ENCODE measurements around the gene CCND1.

CCND1 gene

GRCh38 chr11:69637941-69638871, 2.8 kb upstream of the CCND1 start:
- peak overlapping the region; percentile 97 for H2BK15ac ChIP-seq (ENCODE audit: low read length)
- H3K23ac ChIP-seq (ENCODE audit: low read depth, low read length, poor library complexity): peak overlapping the region; percentile 82
- H4K8ac ChIP-seq (ENCODE audit: low read depth, low read length): peak overlapping the region; percentile 48
- peak overlapping the region; percentile 80 for H2BK12ac ChIP-seq (ENCODE audit: low read length)
- peak overlapping the region; percentile 95 for H4K91ac ChIP-seq (ENCODE audit: low read depth, low read length, poor library complexity)
- peak overlapping the region; percentile 83 for H3K9ac ChIP-seq (ENCODE audit: low read depth, low read length, poor library complexity)
- peak overlapping the region; percentile 78 for H3K27ac ChIP-seq (replicated peaks; ENCODE audit: low read length)
- H3K14ac ChIP-seq (ENCODE audit: low read length): no peak overlapping the region
- peak overlapping the region; percentile 98 for H3K4me2 ChIP-seq (ENCODE audit: insufficient read depth, low read length, poor library complexity, severe bottlenecking)
- peaks cover 19 to 26% of the 10 kb centered on the region in 2 donors for H3K4me1 ChIP-seq (ENCODE audit: control insufficient read depth in 2 of 2, insufficient read depth in 1 of 2, low read depth in 1 of 2, low read length in 2 of 2)
- H2AFZ ChIP-seq (ENCODE audit: low read length): peak overlapping the region; percentile 96
- H3K9me3 ChIP-seq (replicated peaks in 1 of 2; ENCODE audit: control insufficient read depth in 2 of 2, insufficient read depth in 1 of 2, low read depth in 1 of 2, low read length in 2 of 2): peaks cover 0 to 5% of the 10 kb centered on the region in 2 donors
- H3K79me1 ChIP-seq (ENCODE audit: low read depth, low read length): peaks cover 9% of the 10 kb centered on the region
- H3K36me3 ChIP-seq (replicated peaks in 1 of 2; ENCODE audit: control insufficient read depth in 2 of 2, insufficient read depth in 2 of 2, low read length in 2 of 2): no peaks in the 10 kb centered on the region
- peak overlapping the region; percentile 98 for H3K18ac ChIP-seq (ENCODE audit: low read length)
- peak overlapping the region; percentile 97 for H2AK5ac ChIP-seq (ENCODE audit: low read depth, low read length)
- peak overlapping the region; percentile 65 to 74 for H3K4me3 ChIP-seq (ENCODE audit: low read length in 2 of 2)
- H2BK5ac ChIP-seq (ENCODE audit: low read length): peak overlapping the region; percentile 87
- H2BK120ac ChIP-seq (ENCODE audit: low read depth, low read length): peak overlapping the region; percentile 98
- peak; percentile 77 for DNase-seq (ENCODE audit: low spot score)
- H3K4ac ChIP-seq (ENCODE audit: low read length): no peak overlapping the region
- no CpG with 5 or more reads among the region's 78 CpGs for WGBS, 2 donors (ENCODE audit: extremely low coverage in 2 of 2, insufficient read length in 2 of 2, insufficient replicate concordance in 1 of 2)
- H3K27me3 ChIP-seq (ENCODE audit: control insufficient read depth in 3 of 3, insufficient read depth in 3 of 3, low read depth in 1 of 3, low read length in 3 of 3): peaks cover 0 to 61% (median 8%) of the 10 kb centered on the region in 3 experiments

DNA sequence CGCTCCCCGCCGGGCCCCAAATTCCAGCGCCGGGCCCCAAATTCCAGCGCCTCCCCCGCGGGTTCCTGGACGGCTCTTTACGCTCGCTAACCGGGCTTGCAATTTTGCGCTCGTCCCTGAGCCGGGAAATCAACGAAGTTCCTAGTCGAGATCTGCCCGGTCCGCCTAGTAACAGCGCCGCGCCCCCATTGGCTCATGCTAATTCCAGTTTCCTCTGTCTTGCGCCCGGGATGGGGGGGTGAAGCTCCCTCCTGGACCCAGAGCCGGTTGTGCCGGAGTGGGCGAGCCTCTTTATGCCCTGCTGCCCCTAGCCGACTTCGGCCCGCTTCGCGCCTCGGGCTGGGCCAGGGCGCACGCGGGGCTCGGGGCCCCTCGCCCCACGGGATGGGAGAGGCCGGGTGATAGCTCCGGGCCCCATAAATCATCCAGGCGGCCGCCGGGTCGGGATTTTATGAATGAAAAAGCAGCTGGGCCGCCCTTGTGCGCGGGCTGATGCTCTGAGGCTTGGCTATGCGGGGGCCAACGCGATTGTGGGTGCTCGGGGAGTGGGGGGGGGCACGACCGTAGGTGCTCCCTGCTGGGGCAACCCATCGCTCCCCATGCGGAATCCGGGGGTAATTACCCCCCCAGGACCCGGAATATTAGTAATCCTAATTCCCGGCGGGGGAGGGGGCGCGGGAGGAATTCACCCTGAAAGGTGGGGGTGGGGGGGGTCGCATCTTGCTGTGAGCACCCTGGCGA, 1.8 kb upstream of the CCND1 start:
- H3K4ac ChIP-seq (ENCODE audit: low read length): peak overlapping the region; percentile 72
- peak overlapping the region; percentile 99 for H2AK5ac ChIP-seq (ENCODE audit: low read depth, low read length)
- no peak overlapping the region for H4K91ac ChIP-seq (ENCODE audit: low read depth, low read length, poor library complexity)
- peak overlapping the region; percentile 88 for H2BK15ac ChIP-seq (ENCODE audit: low read length)
- peak overlapping the region; percentile 87 for H2BK5ac ChIP-seq (ENCODE audit: low read length)
- H4K8ac ChIP-seq (ENCODE audit: low read depth, low read length): no peak overlapping the region
- H3K9me3 ChIP-seq (replicated peaks in 1 of 2; ENCODE audit: control insufficient read depth in 2 of 2, insufficient read depth in 1 of 2, low read depth in 1 of 2, low read length in 2 of 2): peaks cover 0 to 5% of the 10 kb centered on the region in 2 donors
- H3K4me2 ChIP-seq (ENCODE audit: insufficient read depth, low read length, poor library complexity, severe bottlenecking): peak overlapping the region; percentile 98
- H3K9ac ChIP-seq (ENCODE audit: low read depth, low read length, poor library complexity): peak overlapping the region; percentile 76
- peak; percentile 95 for DNase-seq (ENCODE audit: low spot score)
- peaks cover 4 to 7% of the 10 kb centered on the region in 2 donors for H3K36me3 ChIP-seq (replicated peaks in 1 of 2; ENCODE audit: control insufficient read depth in 2 of 2, insufficient read depth in 2 of 2, low read length in 2 of 2)
- no peak overlapping the region for H3K14ac ChIP-seq (ENCODE audit: low read length)
- peaks cover 14% of the 10 kb centered on the region for H3K79me1 ChIP-seq (ENCODE audit: low read depth, low read length)
- H2AFZ ChIP-seq (ENCODE audit: low read length): peak overlapping the region; percentile 96
- peak overlapping the region; percentile 98 for H3K18ac ChIP-seq (ENCODE audit: low read length)
- H2BK12ac ChIP-seq (ENCODE audit: low read length): peak overlapping the region; percentile 36
- peaks cover 0 to 58% (median 8%) of the 10 kb centered on the region in 3 experiments for H3K27me3 ChIP-seq (ENCODE audit: control insufficient read depth in 3 of 3, insufficient read depth in 3 of 3, low read depth in 1 of 3, low read length in 3 of 3)
- WGBS, 2 donors (ENCODE audit: extremely low coverage in 2 of 2, insufficient read length in 2 of 2, insufficient replicate concordance in 1 of 2): no CpG with 5 or more reads among the region's 64 CpGs
- peak overlapping the region; percentile 96 for H2BK120ac ChIP-seq (ENCODE audit: low read depth, low read length)
- H3K27ac ChIP-seq (replicated peaks; ENCODE audit: low read length): peak overlapping the region; percentile 89
- peaks cover 22 to 31% of the 10 kb centered on the region in 2 donors for H3K4me1 ChIP-seq (ENCODE audit: control insufficient read depth in 2 of 2, insufficient read depth in 1 of 2, low read depth in 1 of 2, low read length in 2 of 2)
- peak overlapping the region; percentile 65 to 78 for H3K4me3 ChIP-seq (ENCODE audit: low read length in 2 of 2)
- H3K23ac ChIP-seq (ENCODE audit: low read depth, low read length, poor library complexity): peak overlapping the region; percentile 63

DNA sequence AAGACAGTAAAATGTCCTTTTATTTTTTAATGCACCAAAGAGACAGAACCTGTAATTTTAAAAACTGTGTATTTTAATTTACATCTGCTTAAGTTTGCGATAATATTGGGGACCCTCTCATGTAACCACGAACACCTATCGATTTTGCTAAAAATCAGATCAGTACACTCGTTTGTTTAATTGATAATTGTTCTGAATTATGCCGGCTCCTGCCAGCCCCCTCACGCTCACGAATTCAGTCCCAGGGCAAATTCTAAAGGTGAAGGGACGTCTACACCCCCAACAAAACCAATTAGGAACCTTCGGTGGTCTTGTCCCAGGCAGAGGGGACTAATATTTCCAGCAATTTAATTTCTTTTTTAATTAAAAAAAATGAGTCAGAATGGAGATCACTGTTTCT, 1.1 kb upstream of the CCND1 start:
- Histone ChIP-seq H3K27me3 (ENCODE audit: control insufficient read depth in 3 of 3, insufficient read depth in 3 of 3, low read depth in 1 of 3, low read length in 3 of 3) (peaks cover 0 to 51% (median 8%) of the 10 kb centered on the region in 3 experiments), H3K9ac (ENCODE audit: low read depth, low read length, poor library complexity) (no peak overlapping the region), H3K4me1 (ENCODE audit: control insufficient read depth in 2 of 2, insufficient read depth in 1 of 2, low read depth in 1 of 2, low read length in 2 of 2) (peaks cover 18 to 28% of the 10 kb centered on the region in 2 donors), H3K79me1 (ENCODE audit: low read depth, low read length) (peaks cover 19% of the 10 kb centered on the region), H4K8ac (ENCODE audit: low read depth, low read length) (no peak overlapping the region), H2BK12ac (ENCODE audit: low read length) (no peak overlapping the region), H2BK5ac (ENCODE audit: low read length) (no peak overlapping the region), H3K14ac (ENCODE audit: low read length) (no peak overlapping the region), H3K4me2 (ENCODE audit: insufficient read depth, low read length, poor library complexity, severe bottlenecking) (peak overlapping the region; percentile 92), H3K4ac (ENCODE audit: low read length) (no peak overlapping the region), H2AFZ (ENCODE audit: low read length) (peak overlapping the region; percentile 74), H2BK120ac (ENCODE audit: low read depth, low read length) (no peak overlapping the region), H3K18ac (ENCODE audit: low read length) (no peak overlapping the region), H2AK5ac (ENCODE audit: low read depth, low read length) (no peak overlapping the region), H2BK15ac (ENCODE audit: low read length) (no peak overlapping the region), H4K91ac (ENCODE audit: low read depth, low read length, poor library complexity) (no peak overlapping the region), H3K36me3 (replicated peaks in 1 of 2; ENCODE audit: control insufficient read depth in 2 of 2, insufficient read depth in 2 of 2, low read length in 2 of 2) (peaks cover 11 to 13% of the 10 kb centered on the region in 2 donors), H3K4me3 (ENCODE audit: low read length in 2 of 2) (peak overlapping the region; percentile 64 to 65), H3K27ac (replicated peaks; ENCODE audit: low read length) (no peak overlapping the region), H3K9me3 (replicated peaks in 1 of 2; ENCODE audit: control insufficient read depth in 2 of 2, insufficient read depth in 1 of 2, low read depth in 1 of 2, low read length in 2 of 2) (peaks cover 0 to 5% of the 10 kb centered on the region in 2 donors), H3K23ac (ENCODE audit: low read depth, low read length, poor library complexity) (no peak overlapping the region)
- WGBS, 2 donors (ENCODE audit: extremely low coverage in 2 of 2, insufficient read length in 2 of 2, insufficient replicate concordance in 1 of 2): no CpG with 5 or more reads among the region's 9 CpGs
- DNase-seq (ENCODE audit: low spot score): no peak

Measured in neuronal stem cell (in vitro differentiated cells).